Measurements from ENCODE around the gene FER.

Gene FER

GRCh38 chr5:108736855-108737254, 10.8 kb upstream of the FER start:
- Histone ChIP-seq H3K36me3 (replicated peaks; ENCODE audit: low read depth, low read length) (no peaks in the 10 kb centered on the region), H2AFZ (ENCODE audit: low read depth, low read length) (no peak overlapping the region), H3K4me2 (ENCODE audit: low read length) (no peak overlapping the region), H3K9me3 (ENCODE audit: insufficient read depth, low read length) (no peaks in the 10 kb centered on the region), H4K20me1 (ENCODE audit: insufficient read depth, low read length) (no peaks in the 10 kb centered on the region), H3K9ac (ENCODE audit: low read length) (no peak overlapping the region), H3K79me2 (ENCODE audit: low read length) (no peaks in the 10 kb centered on the region), H3K27me3 (ENCODE audit: low read depth, low read length) (peaks cover 6% of the 10 kb centered on the region), H3K4me1 (ENCODE audit: low read length) (no peaks in the 10 kb centered on the region), H3K27ac (ENCODE audit: low read length) (no peak overlapping the region), H3K4me3 (ENCODE audit: low read length) (no peak overlapping the region)
- no peak for TF ChIP-seq CTCF (IDR thresholded peaks at IDR 0.05; ENCODE audit: low read depth, low read length)
- TF ChIP-seq EZH2phosphoT487 (IDR thresholded peaks at IDR 0.05; ENCODE audit: low read depth): no peak

- TF ChIP-seq EZH2phosphoT487 (IDR thresholded peaks at IDR 0.05; ENCODE audit: low read depth) (no peak), CTCF (IDR thresholded peaks at IDR 0.05; ENCODE audit: low read depth, low read length) (no peak)
- Histone ChIP-seq H2AFZ (ENCODE audit: low read depth, low read length) (no peak overlapping the region), H3K27ac (ENCODE audit: low read length) (no peak overlapping the region), H3K9me3 (ENCODE audit: insufficient read depth, low read length) (no peaks in the 10 kb centered on the region), H3K36me3 (replicated peaks; ENCODE audit: low read depth, low read length) (no peaks in the 10 kb centered on the region), H3K4me1 (ENCODE audit: low read length) (no peaks in the 10 kb centered on the region), H4K20me1 (ENCODE audit: insufficient read depth, low read length) (no peaks in the 10 kb centered on the region), H3K4me2 (ENCODE audit: low read length) (no peak overlapping the region), H3K9ac (ENCODE audit: low read length) (no peak overlapping the region), H3K27me3 (ENCODE audit: low read depth, low read length) (peaks cover 6% of the 10 kb centered on the region), H3K79me2 (ENCODE audit: low read length) (no peaks in the 10 kb centered on the region), H3K4me3 (ENCODE audit: low read length) (no peak overlapping the region)
Measured at GRCh38 chr5:108739376-108739775, 8.3 kb upstream of the FER start.

GRCh38 chr5:108739906-108740305, 7.8 kb upstream of the FER start:
- Histone ChIP-seq H3K4me3 (ENCODE audit: low read length) (no peak overlapping the region), H3K36me3 (replicated peaks; ENCODE audit: low read depth, low read length) (no peaks in the 10 kb centered on the region), H3K9ac (ENCODE audit: low read length) (no peak overlapping the region), H4K20me1 (ENCODE audit: insufficient read depth, low read length) (no peaks in the 10 kb centered on the region), H3K4me1 (ENCODE audit: low read length) (no peaks in the 10 kb centered on the region), H3K79me2 (ENCODE audit: low read length) (no peaks in the 10 kb centered on the region), H3K27me3 (ENCODE audit: low read depth, low read length) (peaks cover 6% of the 10 kb centered on the region), H3K9me3 (ENCODE audit: insufficient read depth, low read length) (no peaks in the 10 kb centered on the region), H3K4me2 (ENCODE audit: low read length) (no peak overlapping the region), H3K27ac (ENCODE audit: low read length) (no peak overlapping the region), H2AFZ (ENCODE audit: low read depth, low read length) (no peak overlapping the region)
- TF ChIP-seq EZH2phosphoT487 (IDR thresholded peaks at IDR 0.05; ENCODE audit: low read depth) (no peak), CTCF (IDR thresholded peaks at IDR 0.05; ENCODE audit: low read depth, low read length) (no peak)

- no peaks in the 10 kb centered on the region for H3K27me3 ChIP-seq (ENCODE audit: low read depth, low read length)
- H4K20me1 ChIP-seq (ENCODE audit: insufficient read depth, low read length): no peaks in the 10 kb centered on the region
- peaks cover 4% of the 10 kb centered on the region; the same call in 1 of the 2 replicates for H3K4me1 ChIP-seq (ENCODE audit: low read length)
- no peaks in the 10 kb centered on the region for H3K9me3 ChIP-seq (ENCODE audit: insufficient read depth, low read length)
- H3K4me2 ChIP-seq (ENCODE audit: low read length): no peak overlapping the region
- no peak overlapping the region for H2AFZ ChIP-seq (ENCODE audit: low read depth, low read length)
- no peaks in the 10 kb centered on the region for H3K36me3 ChIP-seq (replicated peaks; ENCODE audit: low read depth, low read length)
- no peak overlapping the region for H3K27ac ChIP-seq (ENCODE audit: low read length)
- no peak overlapping the region for H3K4me3 ChIP-seq (ENCODE audit: low read length)
- no peaks in the 10 kb centered on the region for H3K79me2 ChIP-seq (ENCODE audit: low read length)
- H3K9ac ChIP-seq (ENCODE audit: low read length): no peak overlapping the region
- TF ChIP-seq EZH2phosphoT487 (IDR thresholded peaks at IDR 0.05; ENCODE audit: low read depth) (no peak), CTCF (IDR thresholded peaks at IDR 0.05; ENCODE audit: low read depth, low read length) (no peak)
Measured at GRCh38 chr5:108743319-108743718, 4.4 kb upstream of the FER start.
